Measurements from ENCODE around the gene U2AF1L4.

The U2AF1L4 gene

DNA sequence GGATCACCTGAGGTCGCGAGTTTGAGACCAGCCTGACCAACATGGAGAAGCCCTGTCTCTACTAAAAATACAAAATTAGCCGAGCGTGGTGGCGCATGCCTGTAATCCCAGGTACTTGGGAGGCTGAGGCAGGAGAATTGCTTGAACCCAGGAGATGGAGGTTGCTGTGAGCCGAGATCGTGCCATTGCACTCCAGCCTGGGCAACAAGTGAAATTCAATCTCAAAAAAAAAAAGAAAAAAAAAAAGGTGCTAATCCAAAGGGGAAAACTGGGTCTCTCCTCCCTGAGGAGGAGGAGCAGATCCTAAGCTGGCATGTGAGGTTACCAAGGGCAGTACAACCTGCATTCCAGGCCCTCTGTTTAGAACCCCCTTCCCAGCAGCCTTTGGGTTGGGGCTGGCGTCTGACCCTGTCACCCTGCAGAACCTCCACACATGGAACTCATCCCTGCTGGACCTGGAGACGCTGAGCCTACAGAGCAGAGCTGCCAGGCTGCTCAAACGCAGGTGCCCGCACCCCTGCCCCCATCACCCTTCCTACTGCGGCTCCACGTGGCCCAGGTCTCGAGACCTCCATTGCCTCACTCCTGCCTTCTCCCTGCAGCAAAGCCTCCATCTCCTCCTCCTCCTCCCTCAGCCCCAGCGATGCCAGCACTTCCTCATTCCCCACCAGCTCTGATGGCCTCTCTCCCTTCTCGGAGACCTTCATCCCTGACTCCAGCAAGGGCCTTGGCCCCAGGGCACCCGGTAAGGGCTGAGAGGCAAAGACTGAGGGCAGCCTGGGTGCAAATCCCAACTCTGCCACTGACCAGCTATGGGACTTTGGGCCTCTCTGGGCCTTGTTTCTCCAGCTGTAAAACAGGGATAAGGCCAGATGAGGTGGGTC, 19.5 kb upstream of the U2AF1L4 start:
- TF ChIP-seq, protein P1, sequence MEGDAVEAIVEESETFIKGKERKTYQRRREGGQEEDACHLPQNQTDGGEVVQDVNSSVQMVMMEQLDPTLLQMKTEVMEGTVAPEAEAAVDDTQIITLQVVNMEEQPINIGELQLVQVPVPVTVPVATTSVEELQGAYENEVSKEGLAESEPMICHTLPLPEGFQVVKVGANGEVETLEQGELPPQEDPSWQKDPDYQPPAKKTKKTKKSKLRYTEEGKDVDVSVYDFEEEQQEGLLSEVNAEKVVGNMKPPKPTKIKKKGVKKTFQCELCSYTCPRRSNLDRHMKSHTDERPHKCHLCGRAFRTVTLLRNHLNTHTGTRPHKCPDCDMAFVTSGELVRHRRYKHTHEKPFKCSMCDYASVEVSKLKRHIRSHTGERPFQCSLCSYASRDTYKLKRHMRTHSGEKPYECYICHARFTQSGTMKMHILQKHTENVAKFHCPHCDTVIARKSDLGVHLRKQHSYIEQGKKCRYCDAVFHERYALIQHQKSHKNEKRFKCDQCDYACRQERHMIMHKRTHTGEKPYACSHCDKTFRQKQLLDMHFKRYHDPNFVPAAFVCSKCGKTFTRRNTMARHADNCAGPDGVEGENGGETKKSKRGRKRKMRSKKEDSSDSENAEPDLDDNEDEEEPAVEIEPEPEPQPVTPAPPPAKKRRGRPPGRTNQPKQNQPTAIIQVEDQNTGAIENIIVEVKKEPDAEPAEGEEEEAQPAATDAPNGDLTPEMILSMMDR (IDR thresholded peaks at IDR 0.05), result no peak
- H3K27ac ChIP-seq, result no peak overlapping the region
- H3K4me3 ChIP-seq, result no peak overlapping the region
- DNase-seq (ENCODE audit: low spot score), result no peak

DNA sequence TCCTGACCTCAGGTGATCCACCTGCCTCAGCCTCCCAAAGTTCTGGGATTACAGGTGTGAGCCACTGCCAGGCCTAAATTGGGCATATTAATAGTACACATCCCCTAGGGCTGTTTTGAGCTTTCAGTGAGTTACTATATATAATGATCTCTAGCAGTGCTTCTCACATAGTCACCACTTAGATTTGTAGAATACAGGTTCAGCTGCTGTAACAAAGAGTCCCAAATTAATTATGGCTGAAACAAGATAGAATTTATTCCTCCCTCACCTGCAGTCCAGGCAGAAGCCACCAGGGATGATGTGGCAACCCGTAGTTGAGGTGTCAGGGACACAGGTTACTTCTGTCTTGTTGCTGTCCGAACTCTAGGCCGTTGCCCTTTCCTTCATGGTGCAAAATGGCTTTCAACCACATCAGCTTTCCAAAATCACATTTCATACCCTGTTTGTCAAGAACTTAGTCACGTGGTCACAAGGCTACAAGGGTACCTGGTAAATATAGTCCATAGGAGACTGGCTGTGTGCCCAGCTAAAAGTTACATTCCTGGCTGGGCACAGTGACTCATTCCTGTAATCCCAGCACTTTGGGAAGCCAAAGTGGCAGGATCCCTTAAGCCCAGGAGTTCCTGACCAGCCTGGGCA, 15.6 kb upstream of the U2AF1L4 start:
- DNase-seq (ENCODE audit: low spot score), result no peak
- TF ChIP-seq, protein P1 (IDR thresholded peaks at IDR 0.05), result no peak
- no peak overlapping the region for H3K4me3 ChIP-seq
- no peak overlapping the region for H3K27ac ChIP-seq

DNA sequence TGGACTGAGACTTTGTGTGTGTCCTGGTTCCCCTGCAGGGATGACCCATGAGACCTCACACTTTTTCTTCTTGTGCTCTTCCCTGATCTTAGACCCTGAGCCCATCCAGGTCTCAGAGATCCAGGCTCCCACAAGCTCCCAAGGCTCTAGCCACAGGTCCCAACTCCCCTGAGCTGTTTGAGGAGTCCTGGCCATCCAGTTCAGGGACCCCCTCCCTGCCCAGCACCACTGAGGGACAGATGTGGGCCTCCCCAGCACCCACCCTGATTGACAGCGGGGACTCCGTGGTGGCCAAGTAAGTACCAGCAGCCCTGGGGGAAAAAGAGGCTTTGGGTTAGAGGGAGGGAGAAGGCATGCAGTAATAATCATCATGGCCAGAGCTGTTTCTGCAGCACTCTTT, 14.5 kb upstream of the U2AF1L4 start:
- DNase-seq (ENCODE audit: low spot score), result no peak
- TF ChIP-seq, protein P1 (IDR thresholded peaks at IDR 0.05), result no peak
- H3K4me3 ChIP-seq, result no peak overlapping the region
- no peak overlapping the region for H3K27ac ChIP-seq

DNA sequence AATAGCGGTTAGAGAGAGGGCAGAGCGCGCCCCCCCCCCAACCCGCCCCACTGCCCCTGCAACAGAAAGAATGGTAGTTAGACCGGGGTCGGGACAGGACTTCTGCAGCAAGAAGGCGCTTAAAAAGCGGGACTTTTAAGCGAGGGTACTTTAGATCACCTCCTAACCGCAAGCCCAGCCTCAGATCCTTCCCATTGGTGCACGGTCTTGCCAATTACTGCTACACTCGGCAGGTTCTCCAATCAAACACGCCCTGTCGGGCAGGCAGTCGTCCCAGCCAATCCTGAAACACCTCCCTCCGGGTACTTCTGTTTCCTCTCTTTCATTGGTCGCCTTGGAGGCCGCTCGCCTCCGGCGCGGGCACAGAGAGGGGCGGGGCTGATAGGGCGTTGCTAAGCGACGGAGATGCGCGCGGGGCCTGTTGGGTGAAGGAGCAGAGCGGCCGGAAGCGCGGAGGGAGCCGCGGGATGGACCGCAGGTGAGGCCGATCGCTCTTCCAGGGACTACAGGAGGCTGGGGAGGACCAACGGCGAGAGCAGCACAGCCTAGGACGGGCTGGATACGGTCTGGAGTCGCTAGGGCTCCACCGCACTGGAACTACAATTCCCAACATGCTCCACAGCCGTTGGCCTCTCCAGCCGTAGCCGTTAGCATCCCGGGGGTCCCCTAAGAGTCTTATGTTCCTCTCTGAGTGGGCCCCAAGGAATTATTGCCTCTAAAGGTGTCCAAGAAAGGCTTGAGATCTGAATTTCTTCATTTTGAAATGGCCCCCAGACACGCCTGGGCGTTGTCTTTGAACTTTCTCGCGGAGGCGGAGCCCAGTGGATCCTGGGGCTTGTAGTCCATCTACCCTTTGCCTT, 12.8 kb upstream of the U2AF1L4 start, which contains the start of gene PROSER3:
Gene PROSER3 (plus strand): TSS at position 428 of the 860 bp plus-strand sequence. CDS start 40 bp downstream, at position 468.
- peak within 1 kb of the TSS; percentile 79 for H3K4me3 ChIP-seq
- H3K27ac ChIP-seq, result peak within 1 kb of the TSS; percentile 100
- DNase-seq (ENCODE audit: low spot score), result peak; percentile 100
- TF ChIP-seq, protein P1 (IDR thresholded peaks at IDR 0.05), result no peak

DNA sequence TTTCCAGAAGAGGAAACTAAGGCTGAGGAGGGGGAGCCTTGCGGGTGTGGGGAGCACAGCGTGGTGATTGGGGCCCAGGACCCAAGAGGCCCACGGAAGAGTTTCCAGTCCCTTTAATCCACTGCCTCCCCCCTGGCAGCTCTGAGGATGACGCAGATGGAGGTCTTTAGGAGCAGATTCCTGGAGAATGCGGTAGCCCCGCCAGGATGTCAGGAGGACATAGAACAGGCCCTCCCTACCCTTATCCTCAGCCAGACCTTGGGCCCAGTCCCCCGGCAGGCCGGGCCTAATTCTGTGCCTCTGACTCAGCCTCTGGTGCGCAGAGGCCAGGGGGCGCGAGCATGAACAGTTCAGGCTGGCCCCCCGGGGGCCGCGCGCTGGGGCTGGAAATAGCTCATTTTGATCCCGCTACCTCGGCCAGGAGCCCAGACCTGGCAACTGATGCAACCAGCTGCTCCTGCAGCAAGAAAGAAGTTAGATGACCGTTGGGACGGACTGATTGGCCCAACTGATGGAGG, 12.1 kb upstream of the U2AF1L4 start:
- peak overlapping the region; percentile 100 for H3K27ac ChIP-seq
- TF ChIP-seq, protein P1 (IDR thresholded peaks at IDR 0.05), result no peak
- DNase-seq (ENCODE audit: low spot score), result peak; percentile 99
- peak overlapping the region; percentile 79 for H3K4me3 ChIP-seq

DNA sequence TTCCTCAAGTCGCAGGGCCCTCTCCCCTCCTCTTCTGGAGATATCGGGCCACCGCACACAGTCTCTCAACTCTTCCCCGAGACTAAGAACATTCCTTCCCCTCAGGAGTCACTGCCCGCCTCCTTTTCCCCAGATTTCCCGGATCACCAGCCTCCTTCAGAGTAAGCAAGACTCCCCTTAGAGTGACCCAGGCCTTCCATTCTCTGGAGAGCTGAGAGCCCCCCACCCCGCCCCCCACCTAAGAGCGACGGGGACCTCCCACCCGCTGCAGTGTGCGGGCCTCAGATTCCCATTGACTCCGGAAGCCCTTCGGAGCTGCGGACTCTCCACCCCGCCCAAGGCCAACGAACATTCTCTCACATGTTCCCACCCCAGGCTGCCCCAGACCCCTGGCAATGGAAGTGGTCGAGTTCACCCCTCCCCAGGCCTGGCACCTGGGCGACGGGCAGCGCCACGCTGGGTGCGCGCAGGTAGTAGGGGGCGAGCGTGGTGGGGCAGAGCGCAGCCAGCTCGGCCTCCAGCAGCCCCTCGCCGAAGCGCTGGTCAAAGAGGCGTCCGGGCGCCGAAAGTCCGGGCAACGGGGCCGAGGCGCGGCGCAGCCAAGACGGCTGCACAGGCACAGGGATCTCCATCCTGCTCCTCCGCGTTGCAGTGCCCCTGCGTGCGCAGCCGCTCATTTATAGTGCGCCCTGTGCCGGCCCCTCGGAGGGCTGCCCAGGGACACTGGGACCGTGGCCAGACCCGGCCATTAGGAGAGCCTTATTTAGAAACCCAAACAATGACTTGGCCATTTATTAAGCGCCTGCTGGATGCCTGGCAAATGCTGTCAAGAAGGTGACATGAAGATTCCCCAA, 11.4 kb upstream of the U2AF1L4 start, which contains the start of gene HSPB6:
Gene HSPB6 (minus strand): TSS at position 653 of the 854 bp plus-strand sequence. CDS start 21 bp downstream, at position 632.
- peak within 1 kb of the TSS; percentile 79 for H3K4me3 ChIP-seq
- TF ChIP-seq, protein P1 (IDR thresholded peaks at IDR 0.05), result no peak
- DNase-seq (ENCODE audit: low spot score), result peak; percentile 91
- H3K27ac ChIP-seq, result peak within 1 kb of the TSS; percentile 100
